HepG2 (cell line): ENCODE results near the gene ZNF132. TPM values are rescaled to one million over a fixed set of nuclear protein-coding genes. Genes with fewer than 3 reads are reported as not detected.
A peak's percentile ranks its signal among the peaks of the same experiment; 100 is the strongest.

Experiments used
- ATF2 ChIP-seq: sonication (generic); formaldehyde crosslinking; IDR thresholded peaks from 2 replicates; pipeline ENCODE4 v1.4.0; 2020; ENCODE audit warnings: missing genetic modification reagents
- ATF3 ChIP-seq: sonication (generic); formaldehyde crosslinking; IDR thresholded peaks from 2 replicates; pipeline ENCODE4 v1.4.0; 2020; ENCODE audit warnings: missing genetic modification reagents
- HINFP ChIP-seq: sonication (generic); formaldehyde crosslinking; IDR thresholded peaks from 2 replicates; pipeline ENCODE4 v1.4.0; 2020; ENCODE audit warnings: low read depth, mild to moderate bottlenecking, missing genetic modification reagents
- KLF15 ChIP-seq: sonication (generic); formaldehyde crosslinking; IDR thresholded peaks from 2 replicates; pipeline ENCODE4 v1.8.1; 2023; ENCODE audit warnings: borderline replicate concordance, mild to moderate bottlenecking, inconsistent platforms, missing genetic modification reagents, mixed read lengths
- PCBP2 ChIP-seq: fragments of 200-400 bp; formaldehyde crosslinking; optimal IDR thresholded peaks from 2 replicates; pipeline ENCODE3; 2018; ENCODE audit warnings: low read length, low read depth; ENCODE audit not compliant: poor library complexity, severe bottlenecking
- SKIL ChIP-seq: sonication (generic); formaldehyde crosslinking; IDR thresholded peaks from 2 replicates; pipeline ENCODE4 v1.8.0; 2022; ENCODE audit warnings: missing genetic modification reagents, mild to moderate bottlenecking, moderate library complexity, borderline replicate concordance
- SMC3 ChIP-seq: IDR thresholded peaks from 2 replicates; pipeline ENCODE4 v1.6.1; 2011; ENCODE audit warnings: low read length, improper control_type of control experiment
- SRSF1 ChIP-seq: fragments of 200-400 bp; formaldehyde crosslinking; optimal IDR thresholded peaks from 2 replicates; pipeline ENCODE3; 2017; ENCODE audit warnings: mild to moderate bottlenecking, low read depth, low read length, moderate library complexity
- STAT6 ChIP-seq: sonication (generic); formaldehyde crosslinking; IDR thresholded peaks from 2 replicates; pipeline ENCODE4 v1.4.0; 2020; ENCODE audit warnings: missing genetic modification reagents, mild to moderate bottlenecking, borderline replicate concordance
- ZNF432 ChIP-seq: sonication (generic); formaldehyde crosslinking; IDR thresholded peaks from 2 replicates; pipeline ENCODE4 v1.5.0; 2020; ENCODE audit warnings: missing genetic modification reagents, mild to moderate bottlenecking, borderline replicate concordance
- ZUFSP ChIP-seq: sonication (generic); formaldehyde crosslinking; IDR thresholded peaks from 2 replicates; pipeline ENCODE4 v1.9.0; 2021; ENCODE audit warnings: missing genetic modification reagents, mild to moderate bottlenecking, borderline replicate concordance
- polyA plus RNA-seq, 8 experiments: library from polyadenylated mRNA; depleted of rRNA in 3 of 8; stranded (reverse) in 7 of 8; unstranded in 1 of 8; fragments of >200 nt; fragmentation: Illumina TruSeq in 4 of 8; extraction: Trizol in 4 of 8; gene quantifications; 2 replicates each; pipeline versions ENCODE4 v1.2.1 to v1.2.3, GENCODE V29; 2011 to 2016; ENCODE audit warnings: low read depth in 4 of 8, missing spikeins in 1 of 8, mixed read lengths in 1 of 8; ENCODE audit not compliant: insufficient read depth in 1 of 8
- total RNA-seq, 5 experiments: library from RNA; depleted of rRNA; stranded (reverse); fragments of >200 nt; fragmentation: Illumina TruSeq; extraction: Trizol; gene quantifications; 2 replicates each; pipeline ENCODE4 v1.2.3, GENCODE V29; 2016; ENCODE audit warnings: low read depth in 1 of 5
- TF ChIP-seq, protein P1 (sequence below): sonication (generic); formaldehyde crosslinking; IDR thresholded peaks from 2 replicates; pipeline ENCODE4 v1.4.0; 2020; ENCODE audit warnings: missing genetic modification reagents

The ZNF132 gene
- total and polyA plus RNA-seq, 2 of the 13 experiments (the other 11 are each of a cell fraction or from before 2014, with no cell fraction given) = not detected

DNA sequence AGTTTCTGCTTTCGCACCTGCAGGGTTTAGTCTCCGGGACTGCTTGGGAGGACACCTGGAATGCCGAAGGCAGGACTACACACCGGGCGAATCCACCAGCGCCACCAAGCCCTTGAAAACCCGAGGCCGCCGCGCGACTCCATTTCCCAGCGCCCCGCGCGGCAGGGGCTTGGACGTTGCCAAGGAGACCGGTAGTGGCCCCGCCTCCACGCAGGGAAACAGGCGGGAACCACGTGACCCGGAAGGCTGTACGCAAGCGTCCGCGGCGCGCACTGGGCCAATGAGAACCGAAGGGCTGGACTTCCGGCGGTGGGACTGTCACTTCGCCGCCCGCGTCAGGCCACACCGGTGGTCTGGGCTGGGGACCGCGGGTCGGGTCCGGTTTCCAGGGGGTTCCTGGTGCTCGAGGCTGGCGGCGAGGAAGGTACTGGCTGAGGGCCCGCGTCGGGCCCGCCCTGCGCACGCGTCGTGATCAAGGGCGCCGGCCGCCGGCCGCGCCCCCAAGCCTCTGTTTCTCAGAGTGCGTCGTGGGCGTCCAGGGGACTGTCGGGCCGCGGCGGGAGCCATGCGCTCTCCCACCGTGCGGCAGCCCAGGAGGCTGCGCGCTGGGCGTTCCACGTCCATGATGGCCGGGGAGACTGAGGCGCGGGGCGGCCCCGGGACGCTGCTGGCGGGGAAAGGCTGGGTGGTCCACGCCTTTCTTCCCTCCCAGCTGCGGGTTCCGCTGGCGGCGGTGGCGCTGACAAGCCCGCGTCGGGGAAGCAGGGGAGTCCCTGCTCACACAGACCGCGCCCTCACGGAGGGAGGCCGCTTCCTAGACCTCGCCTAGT is 27.0 kb upstream of the ZNF132 start, which contains the start of gene ZNF324 (continued):
- TF ChIP-seq STAT6 (CRISPR knock-in tag) (no peak), ATF2 (peak; percentile 40; the same call in 1 of the 2 replicates), SMC3 (no peak), SRSF1 (no peak), PCBP2 (no peak), HINFP (CRISPR knock-in tag) (peak; percentile 89), SKIL (no peak), ATF3 (CRISPR knock-in tag) (no peak), ZNF432 (CRISPR knock-in tag) (no peak), KLF15 (CRISPR knock-in tag) (no peak), ZUFSP (no peak)
- TF ChIP-seq, protein P1, sequence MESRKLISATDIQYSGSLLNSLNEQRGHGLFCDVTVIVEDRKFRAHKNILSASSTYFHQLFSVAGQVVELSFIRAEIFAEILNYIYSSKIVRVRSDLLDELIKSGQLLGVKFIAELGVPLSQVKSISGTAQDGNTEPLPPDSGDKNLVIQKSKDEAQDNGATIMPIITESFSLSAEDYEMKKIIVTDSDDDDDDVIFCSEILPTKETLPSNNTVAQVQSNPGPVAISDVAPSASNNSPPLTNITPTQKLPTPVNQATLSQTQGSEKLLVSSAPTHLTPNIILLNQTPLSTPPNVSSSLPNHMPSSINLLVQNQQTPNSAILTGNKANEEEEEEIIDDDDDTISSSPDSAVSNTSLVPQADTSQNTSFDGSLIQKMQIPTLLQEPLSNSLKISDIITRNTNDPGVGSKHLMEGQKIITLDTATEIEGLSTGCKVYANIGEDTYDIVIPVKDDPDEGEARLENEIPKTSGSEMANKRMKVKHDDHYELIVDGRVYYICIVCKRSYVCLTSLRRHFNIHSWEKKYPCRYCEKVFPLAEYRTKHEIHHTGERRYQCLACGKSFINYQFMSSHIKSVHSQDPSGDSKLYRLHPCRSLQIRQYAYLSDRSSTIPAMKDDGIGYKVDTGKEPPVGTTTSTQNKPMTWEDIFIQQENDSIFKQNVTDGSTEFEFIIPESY (CRISPR knock-in tag) = no peak
